A549 (cell line): ENCODE results near the gene PTPN4. TPM values are rescaled to one million over a fixed set of nuclear protein-coding genes. Genes with fewer than 3 reads are reported as not detected.

Experiments used
- ATAC-seq, 2 experiments: fragments of 200-7000 bp in 1 of 2; fragments of >200 bp in 1 of 2; cut with Nextera tagmentation in 1 of 2; cut with Tn5 transposase in 1 of 2; 3 replicates each; pipeline versions ENCODE4 v1.8.0 to v1.9.1; 2018 to 2020; ENCODE audit warnings: mild to moderate bottlenecking in 1 of 2, moderate library complexity in 1 of 2
- CTCF ChIA-PET: fragments of 300-600 bp; sonication (Branson Sonifier 250); formaldehyde crosslinking; extraction: SDS; loops from one replicate; lab custom pipeline; 2021; ENCODE audit warnings: antibody characterized with exemption, inconsistent platforms; lab: Yijun Ruan, JAX
- POLR2A ChIA-PET: fragments of 350-600 bp; formaldehyde crosslinking; extraction: SDS; loops from one replicate; lab custom pipeline; 2021; ENCODE audit warnings: antibody characterized with exemption, inconsistent platforms; lab: Yijun Ruan, JAX
- DNase-seq, 2 experiments: peaks; one replicate each; pipeline versions ENCODE4 v3.0.0 to v3.0.0-alpha.2; 2011 to 2016; ENCODE audit warnings: low read depth in 1 of 2, low spot score in 1 of 2
- FAIRE-seq: peaks from 2 replicates; lab custom pipeline; 2011; peaks lifted over from hg19 to GRCh38; lab: Jason Lieb, UNC
- H3K27ac ChIP-seq, 2 experiments: fragments of >200 bp; sonication (Bioruptor Twin); formaldehyde crosslinking; 3 replicates each; pipeline ENCODE4 v1.5.1; 2016 to 2017
- H3K4me1 ChIP-seq: fragments of >200 bp; sonication (Bioruptor Twin); formaldehyde crosslinking; 3 replicates; pipeline ENCODE4 v1.6.1; 2016
- H3K4me2 ChIP-seq: fragments of >200 bp; sonication (Bioruptor Twin); formaldehyde crosslinking; 3 replicates; pipeline ENCODE4 v1.6.1; 2016
- H3K4me3 ChIP-seq: fragments of >200 bp; sonication (Bioruptor Twin); formaldehyde crosslinking; 3 replicates; pipeline ENCODE4 v1.5.1; 2016
- H3K9me3 ChIP-seq: fragments of >200 bp; sonication (Bioruptor Twin); formaldehyde crosslinking; 3 replicates; pipeline ENCODE4 v1.6.1; 2016
- BHLHE40 ChIP-seq: IDR thresholded peaks from 2 replicates; pipeline ENCODE4 v1.6.1; 2012; ENCODE audit warnings: low read depth, low read length, inconsistent platforms
- CHD4 ChIP-seq: fragments of 200-600 bp; sonication (generic); IDR thresholded peaks from 2 replicates; pipeline ENCODE4 v1.6.1; 2016; ENCODE audit warnings: antibody characterized with exemption, mild to moderate bottlenecking, borderline replicate concordance
- EHF ChIP-seq: fragments of 250-450 bp; sonication (Bioruptor Pico); IDR thresholded peaks from 2 replicates; pipeline ENCODE4 v1.5.0; 2020; ENCODE audit warnings: mild to moderate bottlenecking
- FOXS1 ChIP-seq: fragments of 250-450 bp; sonication (Bioruptor Pico); IDR thresholded peaks from 2 replicates; pipeline ENCODE4 v1.5.0; 2020; ENCODE audit warnings: mild to moderate bottlenecking, moderate library complexity
- HEYL ChIP-seq: fragments of 250-450 bp; sonication (Bioruptor Pico); IDR thresholded peaks from 2 replicates; pipeline ENCODE4 v1.8.0; 2021; ENCODE audit warnings: mild to moderate bottlenecking, moderate library complexity
- HOXB13 ChIP-seq: fragments of 250-450 bp; sonication (Bioruptor Pico); IDR thresholded peaks from 2 replicates; pipeline ENCODE4 v1.5.0; 2020; ENCODE audit warnings: low read depth, mild to moderate bottlenecking, moderate library complexity
- KDM1A ChIP-seq: fragments of 200-600 bp; sonication (generic); IDR thresholded peaks from 2 replicates; pipeline ENCODE4 v1.6.1; 2016; ENCODE audit warnings: low read depth, mild to moderate bottlenecking
- MAFK ChIP-seq: fragments of 450-650 bp; IDR thresholded peaks from 2 replicates; pipeline ENCODE4 v1.6.1; 2014; ENCODE audit not compliant: partially characterized antibody
- NPAS2 ChIP-seq: fragments of 250-450 bp; sonication (Bioruptor Pico); IDR thresholded peaks from 2 replicates; pipeline ENCODE4 v1.8.0; 2022; ENCODE audit warnings: mild to moderate bottlenecking, moderate library complexity, borderline replicate concordance
- NR3C1 ChIP-seq: fragments of >200 bp; sonication (Bioruptor Twin); formaldehyde crosslinking; IDR thresholded peaks from 3 replicates; pipeline ENCODE4 v1.6.1; 2017
- PHF8 ChIP-seq: fragments of 200-600 bp; sonication (generic); IDR thresholded peaks from 2 replicates; pipeline ENCODE4 v1.6.1; 2016; ENCODE audit warnings: low read depth, mild to moderate bottlenecking, antibody characterized with exemption, moderate library complexity, borderline replicate concordance
- POLR2AphosphoS2 ChIP-seq: conservative IDR thresholded peaks from 2 replicates; pipeline ENCODE4 v1.6.1; 2012; ENCODE audit warnings: low read length, improper control_type of control experiment, inconsistent platforms
- RAD21 ChIP-seq, 2 experiments: fragments of >200 bp in 1 of 2; sonication (Bioruptor Twin) in 1 of 2; formaldehyde crosslinking in 1 of 2; IDR thresholded peaks in 1 of 2; conservative IDR thresholded peaks in 1 of 2; 2 replicates in 1 of 2; 3 replicates in 1 of 2; pipeline ENCODE4 v1.6.1; 2012 to 2018; ENCODE audit warnings: inconsistent platforms in 1 of 2
- RARB ChIP-seq: fragments of 250-450 bp; sonication (Bioruptor Pico); IDR thresholded peaks from 2 replicates; pipeline ENCODE4 v1.8.0; 2021; ENCODE audit warnings: mild to moderate bottlenecking, moderate library complexity
- RCOR1 ChIP-seq: fragments of 150-350 bp; IDR thresholded peaks from 2 replicates; pipeline ENCODE4 v1.6.1; 2014; ENCODE audit warnings: antibody characterized with exemption, low read length, low read depth
- TFCP2L1 ChIP-seq: fragments of 250-450 bp; sonication (Bioruptor Pico); IDR thresholded peaks from 2 replicates; pipeline ENCODE4 v1.5.0; 2021; ENCODE audit warnings: mild to moderate bottlenecking
- TP53 ChIP-seq: fragments of 250-450 bp; sonication (Bioruptor Pico); IDR thresholded peaks from 2 replicates; pipeline ENCODE4 v1.5.0; 2021; ENCODE audit warnings: mild to moderate bottlenecking, moderate library complexity
- ZC3H11A ChIP-seq: fragments of 450-650 bp; IDR thresholded peaks from 2 replicates; pipeline ENCODE4 v1.6.1; 2014; ENCODE audit warnings: antibody characterized with exemption, mild to moderate bottlenecking
- ZNF302 ChIP-seq: fragments of 250-450 bp; sonication (Bioruptor Pico); IDR thresholded peaks from 2 replicates; pipeline ENCODE4 v1.9.0; 2021; ENCODE audit warnings: inconsistent platforms, mild to moderate bottlenecking, moderate library complexity
- WGBS: methylation state at CpG from one replicate; pipeline ENCODE4 v1.1.6; 2017; ENCODE audit errors: missing lambda C conversion rate; 5-methylcytosine and 5-hydroxymethylcytosine counted together
- polyA plus RNA-seq, 4 experiments: library from polyadenylated mRNA; depleted of rRNA in 3 of 4; stranded (reverse); fragments of >200 nt; fragmentation: RNase III in 1 of 4; extraction: RNeasy Plus Mini Kit Qiagen cat#74134 plus additional on column Dnase treatment in 1 of 4; gene quantifications; 2 replicates in 3 of 4; 3 replicates in 1 of 4; pipeline ENCODE4 v1.2.3, GENCODE V29; 2011 to 2017
- TF ChIP-seq, protein P1 (sequence below): fragments of >200 bp; sonication (Bioruptor Twin); formaldehyde crosslinking; IDR thresholded peaks from 3 replicates; pipeline ENCODE4 v1.5.1; 2016
- TF ChIP-seq, protein P2 (sequence below): fragments of >200 bp; sonication (Bioruptor Twin); formaldehyde crosslinking; IDR thresholded peaks from 2 replicates; pipeline ENCODE4 v1.6.1; 2016
- TF ChIP-seq, protein P3 (sequence below): fragments of 150-350 bp; IDR thresholded peaks from 2 replicates; pipeline ENCODE4 v1.6.1; 2014; ENCODE audit warnings: low read depth, mild to moderate bottlenecking, low read length
- TF ChIP-seq, protein P4 (sequence below): IDR thresholded peaks from 2 replicates; pipeline ENCODE4 v1.6.1; 2012; ENCODE audit warnings: low read depth, borderline replicate concordance

PTPN4 gene
- polyA plus RNA-seq, 2 of the 4 experiments (the other 2 are of a cell fraction) = 14.5 to 36.6 TPM

DNA sequence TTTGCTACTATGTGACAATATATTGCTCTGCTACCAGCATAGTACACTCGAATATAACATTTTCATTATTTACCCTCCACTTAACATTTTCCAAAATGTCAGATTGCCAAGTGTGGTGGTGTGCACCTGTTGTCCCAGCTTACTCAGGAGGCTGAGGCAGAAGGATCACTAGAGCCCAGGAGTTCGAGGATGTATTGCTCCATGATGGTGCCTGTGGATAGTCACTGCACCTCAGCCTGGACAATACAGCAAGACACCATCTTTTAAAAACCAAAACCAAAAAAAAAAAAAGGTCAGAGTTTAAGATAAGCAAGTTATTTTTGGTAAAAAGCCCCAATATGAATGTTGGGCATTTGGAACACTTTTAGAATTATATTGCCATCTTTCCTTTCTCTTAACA lies 178.0 kb downstream of the PTPN4 start:
- H3K4me2 ChIP-seq = no peak overlapping the region

DNA sequence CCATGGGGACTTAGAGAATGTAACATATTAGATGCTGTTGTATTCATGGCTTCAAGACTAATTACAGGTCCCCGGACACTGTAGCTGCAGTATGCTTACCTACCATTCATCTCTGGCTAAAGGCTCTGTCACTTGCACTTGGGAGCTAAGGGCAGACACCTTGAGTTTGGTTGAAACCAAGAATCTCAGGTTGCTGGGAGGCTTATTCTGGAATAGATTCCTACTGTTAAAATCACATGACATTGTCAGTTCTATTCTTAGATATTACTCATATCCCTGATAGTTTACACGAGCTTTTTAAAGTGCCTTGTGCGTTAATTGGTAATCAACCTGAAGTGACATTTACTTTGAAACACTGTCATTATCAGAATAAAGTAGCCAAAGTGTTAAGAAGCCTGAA lies 180.2 kb downstream of the PTPN4 start:
- ChIA-PET POLR2A (no interaction called here), CTCF (no interaction called here)
- no peaks in the 10 kb centered on the region for H3K9me3 ChIP-seq
- ATAC-seq = no peak
- TF ChIP-seq KDM1A (no peak), POLR2AphosphoS2 (no peak), FOXS1 (CRISPR knock-in tag) (no peak), CHD4 (no peak), EHF (no peak), TFCP2L1 (CRISPR knock-in tag) (no peak), RAD21 (conservative IDR thresholded peaks at IDR 0.05 in 1 of 2, IDR thresholded peaks at IDR 0.05 in 1 of 2) (no peak), ZC3H11A (no peak)
- TF ChIP-seq, protein P1, sequence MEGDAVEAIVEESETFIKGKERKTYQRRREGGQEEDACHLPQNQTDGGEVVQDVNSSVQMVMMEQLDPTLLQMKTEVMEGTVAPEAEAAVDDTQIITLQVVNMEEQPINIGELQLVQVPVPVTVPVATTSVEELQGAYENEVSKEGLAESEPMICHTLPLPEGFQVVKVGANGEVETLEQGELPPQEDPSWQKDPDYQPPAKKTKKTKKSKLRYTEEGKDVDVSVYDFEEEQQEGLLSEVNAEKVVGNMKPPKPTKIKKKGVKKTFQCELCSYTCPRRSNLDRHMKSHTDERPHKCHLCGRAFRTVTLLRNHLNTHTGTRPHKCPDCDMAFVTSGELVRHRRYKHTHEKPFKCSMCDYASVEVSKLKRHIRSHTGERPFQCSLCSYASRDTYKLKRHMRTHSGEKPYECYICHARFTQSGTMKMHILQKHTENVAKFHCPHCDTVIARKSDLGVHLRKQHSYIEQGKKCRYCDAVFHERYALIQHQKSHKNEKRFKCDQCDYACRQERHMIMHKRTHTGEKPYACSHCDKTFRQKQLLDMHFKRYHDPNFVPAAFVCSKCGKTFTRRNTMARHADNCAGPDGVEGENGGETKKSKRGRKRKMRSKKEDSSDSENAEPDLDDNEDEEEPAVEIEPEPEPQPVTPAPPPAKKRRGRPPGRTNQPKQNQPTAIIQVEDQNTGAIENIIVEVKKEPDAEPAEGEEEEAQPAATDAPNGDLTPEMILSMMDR = no peak
- TF ChIP-seq, protein P2, sequence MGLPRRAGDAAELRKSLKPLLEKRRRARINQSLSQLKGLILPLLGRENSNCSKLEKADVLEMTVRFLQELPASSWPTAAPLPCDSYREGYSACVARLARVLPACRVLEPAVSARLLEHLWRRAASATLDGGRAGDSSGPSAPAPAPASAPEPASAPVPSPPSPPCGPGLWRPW = no peak
- H3K4me3 ChIP-seq = no peak overlapping the region
- FAIRE-seq = no peak
- no peak for DNase-seq
- no peaks in the 10 kb centered on the region for H3K4me1 ChIP-seq
- no peak overlapping the region for H3K27ac ChIP-seq
- H3K4me2 ChIP-seq = no peak overlapping the region
- 75% methylated on average over 3 of the region's 3 CpGs for WGBS

More for the DNA sequence above, 178.0 kb downstream of the PTPN4 start:
- no peak for DNase-seq
- no peaks in the 10 kb centered on the region for H3K9me3 ChIP-seq
- ChIA-PET CTCF (no interaction called here), POLR2A (no interaction called here)
- no peak for ATAC-seq
- no peak overlapping the region for H3K27ac ChIP-seq
- FAIRE-seq = no peak
- no peak for TF ChIP-seq HEYL (CRISPR knock-in tag)
- TF ChIP-seq, protein P3, sequence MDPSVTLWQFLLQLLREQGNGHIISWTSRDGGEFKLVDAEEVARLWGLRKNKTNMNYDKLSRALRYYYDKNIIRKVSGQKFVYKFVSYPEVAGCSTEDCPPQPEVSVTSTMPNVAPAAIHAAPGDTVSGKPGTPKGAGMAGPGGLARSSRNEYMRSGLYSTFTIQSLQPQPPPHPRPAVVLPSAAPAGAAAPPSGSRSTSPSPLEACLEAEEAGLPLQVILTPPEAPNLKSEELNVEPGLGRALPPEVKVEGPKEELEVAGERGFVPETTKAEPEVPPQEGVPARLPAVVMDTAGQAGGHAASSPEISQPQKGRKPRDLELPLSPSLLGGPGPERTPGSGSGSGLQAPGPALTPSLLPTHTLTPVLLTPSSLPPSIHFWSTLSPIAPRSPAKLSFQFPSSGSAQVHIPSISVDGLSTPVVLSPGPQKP = no peak
- TF ChIP-seq FOXS1 (CRISPR knock-in tag) = no peak
- TF ChIP-seq, protein P4, sequence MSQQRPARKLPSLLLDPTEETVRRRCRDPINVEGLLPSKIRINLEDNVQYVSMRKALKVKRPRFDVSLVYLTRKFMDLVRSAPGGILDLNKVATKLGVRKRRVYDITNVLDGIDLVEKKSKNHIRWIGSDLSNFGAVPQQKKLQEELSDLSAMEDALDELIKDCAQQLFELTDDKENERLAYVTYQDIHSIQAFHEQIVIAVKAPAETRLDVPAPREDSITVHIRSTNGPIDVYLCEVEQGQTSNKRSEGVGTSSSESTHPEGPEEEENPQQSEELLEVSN = no peak
- TF ChIP-seq NR3C1 = no peak
- TF ChIP-seq BHLHE40 = no peak
- no peak for TF ChIP-seq TP53 (CRISPR knock-in tag)
- no peak for TF ChIP-seq ZNF302
- no peak for TF ChIP-seq NPAS2
- 84% methylated on average over 2 of the region's 2 CpGs for WGBS
- H3K4me3 ChIP-seq = no peak overlapping the region
- H3K4me1 ChIP-seq = no peaks in the 10 kb centered on the region

DNA sequence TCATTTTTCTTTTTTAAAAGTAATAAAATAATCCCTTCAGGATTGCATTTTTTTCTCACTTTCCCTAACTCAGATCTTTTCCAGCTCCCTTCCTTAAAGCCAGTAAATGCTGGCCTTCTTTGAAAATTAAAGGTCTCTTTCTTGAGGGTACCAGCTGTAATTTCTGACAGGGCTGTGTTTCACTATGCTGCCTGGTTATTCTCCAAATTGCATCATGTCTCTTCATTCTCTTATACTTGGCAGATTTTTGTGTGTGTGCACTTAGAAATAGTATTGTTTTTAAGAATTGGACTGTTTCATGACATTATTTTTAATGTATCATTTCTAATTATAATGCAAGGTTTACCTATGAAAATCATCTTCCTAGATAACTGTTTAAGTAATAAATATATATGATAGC lies 181.1 kb downstream of the PTPN4 start:
- TF ChIP-seq RARB (CRISPR knock-in tag) (no peak), HOXB13 (CRISPR knock-in tag) (no peak), KDM1A (no peak), RCOR1 (no peak), RAD21 (conservative IDR thresholded peaks at IDR 0.05 in 1 of 2, IDR thresholded peaks at IDR 0.05 in 1 of 2) (no peak), PHF8 (no peak), MAFK (no peak)
- TF ChIP-seq, all 56 proteins: peak for 0
- H3K4me1 ChIP-seq = no peaks in the 10 kb centered on the region
- ATAC-seq (no peak), FAIRE-seq (no peak), DNase-seq (no peak)
- H3K4me3 ChIP-seq = no peak overlapping the region
- CTCF ChIA-PET = no interaction called here
- no peak overlapping the region for H3K27ac ChIP-seq
- no peaks in the 10 kb centered on the region for H3K9me3 ChIP-seq
- POLR2A ChIA-PET = no interaction called here
- no peak overlapping the region for H3K4me2 ChIP-seq
